HG02610 (cell line): ENCODE measurements around the gene CEBPG.

Source experiments
- ATAC-seq: cut with Tn5 transposase; IDR thresholded peaks from one replicate; pipeline ENCODE4 v1.9.1; 2021; ENCODE audit warnings: mild to moderate bottlenecking, moderate library complexity; ENCODE audit not compliant: unreplicated experiment

Gene CEBPG

DNA sequence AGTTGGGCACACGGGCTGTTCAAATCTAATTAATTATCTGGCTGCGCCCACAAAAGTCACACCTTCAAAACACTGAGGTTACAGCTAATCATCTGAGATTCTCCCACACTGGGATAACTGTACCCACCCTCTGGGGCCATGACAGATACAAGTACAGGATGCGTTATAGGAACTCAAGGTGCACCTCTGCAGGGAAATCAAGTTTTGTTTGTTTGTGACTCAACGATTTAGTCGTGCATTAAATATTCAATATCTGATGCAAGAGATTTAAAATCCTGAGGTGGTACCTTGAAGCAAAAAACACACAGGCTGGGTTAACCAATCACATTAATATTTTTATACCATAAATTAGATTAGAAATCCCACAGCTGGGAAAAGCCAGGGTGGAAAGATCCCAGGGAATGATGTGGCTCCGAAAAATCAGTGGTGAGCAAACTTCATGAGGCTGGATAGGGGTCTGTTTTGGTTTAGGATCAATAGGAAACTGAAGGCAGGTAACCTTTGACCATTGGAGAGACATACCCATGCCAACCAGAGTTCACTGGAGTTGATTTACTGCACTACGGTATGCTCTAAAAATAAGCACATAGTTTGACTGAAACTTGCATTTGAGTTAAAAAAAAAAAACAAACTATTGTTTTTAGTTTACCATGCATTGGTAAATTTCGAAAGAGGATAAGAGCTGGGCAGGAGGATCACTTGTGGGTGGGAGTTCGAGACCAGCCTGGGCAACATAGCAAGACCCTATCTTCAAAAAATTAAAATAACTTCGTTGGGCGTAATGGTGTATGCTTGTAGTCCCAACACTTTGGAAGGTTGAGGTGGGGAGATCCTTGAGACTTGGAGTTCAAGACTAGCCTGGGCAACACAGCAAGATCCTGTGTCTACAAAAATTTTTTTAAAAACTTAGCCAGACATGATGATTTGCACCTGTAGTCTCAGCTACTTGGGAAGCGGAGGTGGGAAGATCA is 23.9 kb upstream of the CEBPG start:
- no peak for ATAC-seq

DNA sequence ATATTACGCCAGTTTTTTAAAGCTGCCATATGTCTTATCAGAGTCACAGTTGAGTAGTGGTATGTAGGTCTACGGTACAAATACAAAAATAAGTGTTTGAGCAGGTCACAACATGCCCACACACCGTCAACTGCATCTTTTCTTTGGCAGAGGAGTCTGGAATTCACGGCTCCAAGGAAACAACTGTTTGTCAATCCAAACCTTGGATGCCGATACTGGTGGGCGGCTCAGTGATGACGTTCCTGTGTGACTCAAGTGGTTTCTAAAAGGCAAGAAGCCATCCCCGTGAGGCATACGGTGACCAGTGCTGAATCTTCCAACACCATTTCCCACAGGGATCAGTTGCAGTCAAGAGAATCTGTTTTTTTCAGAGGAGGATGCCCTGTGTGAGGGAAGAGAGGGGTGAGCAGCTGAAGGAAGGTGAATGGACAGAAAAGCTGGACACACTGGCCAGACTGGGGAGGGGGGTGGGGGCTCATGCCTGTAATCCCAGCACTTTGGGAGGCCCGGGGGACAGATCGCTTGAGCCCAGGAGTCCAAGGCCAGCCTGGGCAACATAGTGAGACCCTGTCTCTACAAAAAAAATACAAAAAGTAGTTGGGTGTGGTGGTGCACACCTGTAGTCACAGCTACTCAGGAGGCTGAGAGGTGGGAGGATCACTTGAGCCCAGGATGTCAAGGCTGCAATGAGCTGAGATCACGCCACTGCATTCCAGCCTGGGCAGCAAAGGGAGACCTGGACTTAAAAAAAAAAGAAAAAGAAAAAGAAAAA is 22.8 kb upstream of the CEBPG start:
- ATAC-seq: no peak

DNA sequence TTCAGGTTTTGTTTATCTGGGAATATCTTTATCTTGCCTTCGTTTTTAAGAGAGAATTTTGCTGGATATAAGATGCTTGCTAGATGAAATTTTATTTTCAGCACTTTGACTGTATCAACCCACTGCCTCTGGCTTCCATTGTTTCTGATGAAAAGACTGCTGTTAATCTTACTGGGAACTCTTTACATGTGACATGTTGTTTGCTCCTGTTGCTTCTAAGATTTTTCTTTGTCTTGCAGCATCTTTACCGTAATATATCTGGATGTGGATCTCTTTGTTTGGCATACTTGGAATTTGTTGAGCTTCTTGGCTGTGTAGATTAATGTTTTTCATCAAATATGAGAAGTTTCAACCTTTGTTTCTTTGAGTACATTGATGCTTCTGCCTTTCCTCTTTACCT is 18.0 kb upstream of the CEBPG start:
- ATAC-seq: no peak

DNA sequence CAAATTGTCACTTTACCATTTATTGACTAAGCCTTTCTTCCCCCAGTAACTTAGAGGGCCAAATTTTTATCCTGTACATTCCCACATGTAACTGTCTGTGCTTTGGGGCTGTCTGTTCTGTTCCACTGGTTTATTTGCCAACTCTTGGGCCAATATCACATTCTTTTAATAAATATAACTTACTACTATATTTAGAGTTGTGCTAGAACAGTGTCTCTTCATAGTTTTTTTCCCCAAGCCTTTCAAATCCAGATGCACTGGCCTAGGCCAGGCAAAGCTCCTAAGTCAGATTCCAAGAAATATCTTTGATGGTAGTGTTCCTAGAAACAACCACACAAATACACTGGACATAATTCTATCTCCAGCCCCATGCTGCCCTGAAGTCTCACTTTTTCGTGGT is 16.0 kb upstream of the CEBPG start:
- no peak for ATAC-seq

DNA sequence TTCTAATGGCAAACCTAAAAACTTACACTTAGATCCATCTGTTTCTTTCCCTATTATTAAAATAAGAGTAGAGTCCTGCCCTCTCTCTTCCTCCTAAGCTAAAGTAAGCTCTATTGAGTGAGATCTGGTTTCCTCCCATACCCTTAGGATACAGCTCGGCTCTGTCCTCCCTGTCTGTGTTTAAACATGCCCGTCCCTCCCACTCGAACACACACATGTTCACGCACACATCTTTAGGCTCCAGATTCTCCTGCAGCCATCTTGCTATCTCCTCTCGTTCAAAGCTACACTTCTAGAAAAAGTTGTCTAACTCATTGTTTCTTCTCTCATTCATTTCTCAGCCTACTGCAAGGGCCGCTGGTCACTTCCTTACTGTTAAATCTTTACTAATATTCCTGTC is 15.1 kb upstream of the CEBPG start:
- no peak for ATAC-seq

DNA sequence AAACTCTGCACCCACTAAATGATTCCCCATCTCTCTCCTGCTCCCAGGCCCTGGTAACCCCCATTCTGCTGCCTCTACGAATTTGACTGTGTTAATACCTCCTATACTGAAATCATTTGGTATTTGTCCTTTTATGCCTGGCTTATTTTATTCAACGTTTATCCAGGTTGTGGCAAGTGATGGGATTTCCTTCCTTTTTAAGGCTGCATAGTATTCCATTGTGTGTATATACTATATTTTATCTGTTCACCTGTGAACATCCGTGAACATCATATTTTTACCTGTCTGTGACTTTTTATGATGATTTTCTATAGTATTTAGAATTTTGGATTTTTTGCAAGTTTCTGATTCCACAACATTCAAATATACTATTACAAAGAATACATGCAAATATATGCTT is 13.9 kb upstream of the CEBPG start:
- ATAC-seq: no peak

DNA sequence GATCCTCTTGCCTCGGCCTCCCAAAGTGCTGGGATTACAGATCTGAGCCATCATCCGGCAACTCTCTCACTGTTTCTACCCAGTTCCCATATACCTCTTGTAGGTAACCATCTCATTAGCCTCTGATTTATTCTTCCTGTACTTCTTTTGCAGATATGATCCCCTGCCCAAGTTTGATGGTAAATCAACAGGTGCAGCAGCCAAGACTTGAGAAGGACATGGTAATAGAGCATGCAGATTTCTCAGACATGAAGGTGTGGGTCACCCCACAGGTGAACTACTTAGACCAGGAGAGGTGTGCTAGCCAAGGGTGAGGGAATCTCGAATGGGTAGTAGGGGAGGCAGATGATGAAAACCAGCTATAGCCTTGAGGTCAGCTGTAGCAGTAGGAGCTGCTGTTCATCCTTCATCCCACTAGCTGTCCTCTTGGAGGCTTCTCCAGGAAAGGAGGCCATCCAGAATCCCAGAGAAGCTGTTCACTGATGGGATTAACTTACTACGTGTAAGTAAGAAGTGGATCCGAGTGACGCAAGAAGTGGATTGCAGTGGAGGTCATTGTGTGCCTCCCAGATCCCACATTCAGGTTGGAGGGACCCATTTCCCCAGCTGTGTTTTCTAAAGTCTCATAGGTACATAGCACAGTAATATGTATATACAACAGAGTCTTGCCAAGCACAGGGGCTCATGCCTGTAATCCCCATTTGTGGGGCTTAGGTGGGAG is 10.8 kb upstream of the CEBPG start:
- no peak for ATAC-seq

DNA sequence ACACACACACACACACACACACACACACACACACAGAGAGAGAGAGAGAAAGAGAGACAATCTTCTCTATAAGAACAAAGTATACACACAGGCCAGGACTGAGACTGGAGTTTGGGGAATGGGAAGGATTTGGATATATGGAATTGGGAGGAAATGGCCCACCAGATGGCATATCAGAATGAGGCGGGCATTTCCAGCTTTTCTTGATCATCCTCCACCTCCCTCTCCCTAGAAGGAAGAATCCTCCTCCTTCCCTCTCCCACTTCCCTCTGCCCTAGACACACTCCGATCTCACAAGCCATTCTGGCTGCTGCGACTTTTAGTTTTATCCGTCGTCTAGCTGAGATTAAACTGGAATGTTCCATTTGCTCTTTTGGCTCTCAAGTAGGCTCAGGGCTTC is 10.0 kb upstream of the CEBPG start:
- no peak for ATAC-seq

DNA sequence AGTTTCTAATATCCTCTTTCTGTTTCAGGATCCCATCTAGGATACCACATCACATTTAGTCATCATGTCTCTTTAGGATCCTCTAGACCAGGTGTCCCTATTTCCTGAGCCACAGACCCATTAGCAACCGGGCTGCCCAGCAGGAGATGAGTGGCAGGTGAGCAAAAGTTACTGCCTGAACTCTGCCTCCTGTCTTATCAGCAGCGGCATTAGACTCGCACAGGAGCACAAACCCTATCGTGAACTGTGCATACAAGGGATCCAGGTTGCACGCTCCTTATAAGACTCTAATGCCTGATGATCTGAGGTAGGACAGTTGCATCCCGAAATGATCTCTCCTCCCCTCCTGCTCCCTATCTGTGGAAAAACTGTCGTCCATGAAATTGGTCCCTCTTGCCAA is 7.8 kb upstream of the CEBPG start:
- no peak for ATAC-seq

DNA sequence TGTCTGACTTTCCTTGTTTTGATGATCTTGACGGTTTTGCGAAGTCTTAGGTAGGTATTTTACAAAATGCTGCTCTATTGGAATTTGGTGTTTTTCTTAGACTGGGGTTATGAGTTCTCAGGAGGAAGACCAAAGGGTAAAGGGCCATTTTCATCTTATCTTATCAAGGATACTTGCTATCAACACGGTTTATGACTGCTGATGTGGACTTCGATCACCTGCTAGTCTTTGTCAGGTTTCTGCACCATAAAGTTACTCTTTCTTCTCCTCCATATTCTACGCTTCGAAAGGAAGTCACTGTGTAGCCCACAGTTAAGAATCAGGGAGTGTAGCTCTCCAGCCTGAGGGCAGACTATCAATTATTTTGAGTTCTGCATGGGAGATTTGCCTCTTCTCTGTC is 7.4 kb upstream of the CEBPG start:
- ATAC-seq: no peak

DNA sequence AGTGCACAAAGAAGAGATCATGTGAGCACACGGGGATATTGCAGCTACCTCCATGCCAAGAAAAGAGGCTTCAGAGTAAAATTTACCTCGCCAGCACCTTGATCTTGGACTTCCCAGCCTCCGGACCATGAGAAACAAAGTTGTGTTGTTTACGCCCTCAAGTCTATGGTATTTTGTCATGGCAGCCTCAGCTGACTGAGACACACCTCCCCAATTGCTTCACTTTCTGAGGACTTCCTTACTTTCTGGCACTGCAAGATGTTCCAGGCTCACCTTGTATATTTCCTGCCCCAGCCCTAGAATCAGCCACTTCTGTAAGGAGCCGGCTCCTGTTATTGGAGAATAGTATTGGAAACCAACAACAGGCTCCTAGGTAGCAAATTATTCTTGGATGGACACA is 6.6 kb upstream of the CEBPG start:
- ATAC-seq: no peak

DNA sequence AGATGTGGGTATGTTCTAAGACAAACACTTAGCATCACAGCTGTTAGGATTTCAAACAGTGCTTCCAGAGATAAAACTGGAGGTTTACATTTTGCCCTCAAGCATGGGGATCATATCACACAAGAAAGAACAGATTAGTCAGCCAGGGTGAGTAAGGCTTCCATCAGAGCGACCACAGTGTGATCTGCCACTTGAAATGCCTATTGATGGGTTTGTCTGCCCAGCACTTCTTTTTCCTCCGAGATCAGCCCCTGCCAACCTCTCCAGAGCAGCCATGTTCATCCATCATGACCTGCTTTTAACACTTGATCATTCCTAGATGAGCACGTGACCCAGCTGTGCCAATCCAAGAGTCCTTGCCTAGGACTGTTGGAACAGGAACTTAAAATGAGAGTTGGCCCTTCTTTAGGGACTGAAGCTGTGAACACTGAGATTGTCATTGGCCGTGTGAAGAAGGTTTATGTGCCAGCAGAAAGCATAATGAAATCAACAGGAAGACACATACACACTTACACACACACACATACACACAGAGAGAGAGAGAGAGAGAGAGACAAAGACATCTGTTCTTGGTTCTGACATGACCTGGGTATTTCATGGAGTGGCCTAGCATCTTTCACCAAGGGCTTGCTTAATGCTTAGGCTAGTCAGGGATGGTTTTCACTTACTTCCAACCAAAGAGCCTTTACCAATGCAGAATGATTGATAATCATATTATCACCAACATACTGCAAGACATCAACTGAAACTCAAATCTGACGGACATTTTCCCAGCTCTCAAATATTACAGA is 5.2 kb upstream of the CEBPG start:
- no peak for ATAC-seq

DNA sequence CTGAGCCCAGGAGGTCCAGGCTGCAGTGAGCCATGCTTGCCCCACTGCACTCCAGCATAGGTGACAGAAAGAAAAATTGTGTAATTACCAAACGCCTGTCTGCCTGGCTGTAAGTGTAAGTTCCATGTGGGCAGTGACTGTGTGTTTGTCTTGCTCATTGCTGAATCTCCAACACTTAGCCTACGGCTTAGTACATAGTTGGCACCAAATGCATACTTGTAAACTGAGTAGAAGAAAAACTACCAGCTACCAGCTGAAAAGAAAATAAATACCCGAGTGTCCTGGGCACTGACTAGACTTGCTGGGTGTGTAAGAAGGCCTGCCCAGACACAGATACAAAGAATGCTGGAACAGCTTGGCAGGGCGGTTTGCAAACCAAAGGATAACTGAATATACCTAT is 2.7 kb upstream of the CEBPG start:
- no peak for ATAC-seq

DNA sequence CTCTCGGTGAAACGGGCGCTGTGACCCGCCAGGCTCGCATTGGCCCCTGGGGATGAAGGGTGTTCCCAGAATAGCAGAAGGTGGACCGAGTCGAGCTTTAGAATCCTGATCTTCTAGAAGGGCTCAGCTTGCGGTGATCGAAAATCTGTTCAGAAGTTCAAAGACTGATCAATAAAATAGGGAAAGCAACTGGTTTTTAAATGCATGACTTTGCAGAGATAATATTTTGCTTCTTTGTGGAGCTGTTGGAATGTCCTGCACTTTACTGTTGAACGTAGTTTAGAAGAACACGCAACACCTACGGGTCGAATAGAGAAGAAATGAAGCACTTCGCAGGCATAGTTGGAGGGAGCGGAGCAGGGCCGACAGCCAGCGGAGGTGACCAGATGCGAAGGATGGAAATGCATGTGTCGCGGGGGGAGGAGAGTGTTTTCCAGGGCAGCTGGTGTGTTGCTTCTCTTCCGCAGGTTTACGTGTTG is 766 bp downstream of the CEBPG start:
- ATAC-seq: no peak

DNA sequence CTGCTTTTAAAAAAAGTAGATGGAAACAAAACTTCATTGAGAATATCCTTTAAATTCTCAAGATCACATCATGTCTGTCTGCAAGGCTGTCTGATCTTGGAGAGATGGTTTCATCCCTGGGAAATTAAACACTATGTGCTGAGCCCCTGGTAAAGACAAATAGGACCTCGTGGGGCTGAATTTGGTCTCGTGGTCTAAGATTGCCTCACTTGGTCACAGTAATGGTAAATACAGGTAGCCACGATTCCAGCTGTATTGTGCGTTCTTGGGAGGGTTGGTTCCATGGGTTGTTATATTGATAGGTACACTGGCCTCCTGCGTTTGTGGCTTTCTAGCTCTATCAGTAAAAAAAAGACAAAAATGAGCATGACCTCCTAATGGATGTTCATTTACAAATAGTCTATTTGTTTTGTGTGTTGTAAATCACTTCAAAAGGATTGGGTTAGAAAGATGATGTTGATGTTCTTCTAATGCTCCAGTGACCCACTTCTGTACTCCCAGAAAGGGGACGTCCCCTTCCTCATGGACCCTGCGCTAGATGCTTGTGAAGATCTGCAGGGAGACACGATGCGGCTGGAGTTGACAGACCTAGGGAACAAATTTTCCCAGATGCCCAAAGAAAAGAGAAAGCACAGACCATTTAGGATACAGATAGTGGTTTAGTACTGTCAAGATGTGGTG is 1.8 kb downstream of the CEBPG start:
- no peak for ATAC-seq

DNA sequence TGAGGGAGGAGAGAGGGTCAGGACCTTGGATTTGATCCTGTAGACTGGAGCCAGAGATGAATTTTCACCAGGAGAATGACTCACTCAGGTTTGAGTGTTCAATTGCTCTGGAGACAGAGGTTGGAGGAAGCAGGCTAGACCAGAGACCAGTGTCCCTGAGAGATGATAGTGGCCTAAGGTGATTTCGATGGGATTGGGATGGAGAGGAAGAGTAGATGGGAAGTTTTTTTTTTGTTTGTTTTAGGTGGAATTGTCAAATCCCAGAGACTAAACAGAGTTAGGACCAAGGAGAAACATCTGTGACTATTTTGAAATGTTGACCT is 2.3 kb downstream of the CEBPG start:
- no peak for ATAC-seq

DNA sequence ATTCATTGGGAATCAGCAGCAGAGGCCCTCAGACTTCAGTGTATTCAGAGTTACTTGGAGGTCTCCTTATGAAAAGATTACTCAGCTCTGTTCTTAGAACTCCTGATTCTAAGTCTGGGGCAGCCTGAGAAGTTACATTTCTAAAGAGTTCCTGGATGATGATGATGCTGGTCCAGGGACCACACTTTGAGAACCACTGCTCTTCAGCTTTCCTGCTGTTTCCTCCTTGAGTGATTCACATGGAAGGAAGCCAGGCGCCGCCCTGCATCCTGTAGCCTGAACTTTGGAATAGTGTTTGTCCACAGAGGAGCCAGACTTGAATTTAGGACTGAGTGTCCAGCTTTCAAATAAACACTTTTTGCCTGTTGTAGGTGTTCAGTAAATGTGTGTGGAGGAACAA is 2.9 kb downstream of the CEBPG start:
- ATAC-seq: no peak

DNA sequence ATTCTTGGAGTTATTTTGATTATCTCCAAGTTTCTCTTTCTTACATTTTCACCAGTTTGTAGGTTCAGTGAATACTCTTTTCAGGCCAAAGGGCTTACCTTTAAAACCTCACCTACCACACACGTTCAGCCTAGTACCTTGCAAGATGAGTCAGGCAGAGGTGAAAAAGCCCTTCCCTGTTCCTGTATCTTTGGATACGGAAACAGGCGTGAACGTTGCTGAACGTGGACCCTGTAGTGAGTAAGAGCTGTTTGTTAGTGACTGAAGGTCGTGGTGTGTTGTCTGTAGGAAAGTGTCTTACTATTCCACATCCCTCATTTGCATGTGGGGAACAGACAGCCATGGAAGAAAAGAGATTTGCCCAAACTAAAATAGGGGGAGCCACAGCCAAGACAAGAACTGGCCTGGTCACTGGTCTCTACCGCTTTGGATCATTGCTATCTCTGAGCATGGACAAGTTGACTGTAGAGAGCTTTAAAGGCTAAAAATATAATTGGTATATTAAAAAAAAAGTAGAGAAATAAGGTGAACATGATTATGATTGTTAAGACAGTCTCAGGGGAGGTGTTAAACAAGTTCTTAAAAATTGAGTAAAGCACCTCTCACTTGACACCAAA is 3.5 kb downstream of the CEBPG start:
- no peak for ATAC-seq

DNA sequence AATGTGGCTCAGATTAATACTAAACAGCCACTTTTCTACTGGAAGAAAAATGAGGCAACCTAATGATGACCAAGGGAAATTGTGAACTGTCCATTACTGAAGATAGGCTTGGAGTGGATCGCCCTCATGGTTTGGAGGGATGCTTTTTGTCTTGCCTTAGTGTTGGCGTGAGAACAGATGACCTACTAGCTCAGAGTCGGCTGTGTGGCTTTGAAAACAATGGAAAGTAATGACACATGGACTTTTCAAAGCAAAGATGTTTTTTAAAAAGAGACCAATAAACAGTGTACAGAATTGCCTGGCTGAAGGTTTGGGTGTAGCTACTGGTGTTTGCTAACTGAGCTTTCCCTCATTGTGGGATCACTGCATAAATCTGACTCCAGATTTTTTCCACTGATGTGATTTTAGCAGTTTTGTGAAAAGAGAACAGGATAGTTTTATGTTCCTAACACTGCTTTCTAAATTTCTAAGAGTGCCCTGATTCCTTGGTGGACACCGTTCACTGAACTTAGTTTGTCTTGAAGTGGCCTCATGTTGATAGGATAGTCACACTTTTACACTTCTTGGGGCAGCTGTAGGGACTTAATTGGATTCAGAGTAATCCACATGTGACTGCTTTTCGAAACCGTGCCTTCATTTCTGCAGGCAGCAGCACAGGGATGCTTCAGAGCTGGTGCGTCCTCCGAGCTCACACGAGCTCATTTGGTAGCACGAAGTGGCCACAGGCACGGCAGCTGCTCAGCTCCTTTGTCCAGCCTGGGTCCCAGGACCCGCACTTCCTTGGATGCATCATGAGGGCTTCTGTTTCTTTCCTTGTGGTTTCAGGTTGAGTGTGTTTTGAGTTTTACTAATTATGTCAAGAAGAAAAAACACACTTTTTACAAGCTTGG is 4.3 kb downstream of the CEBPG start:
- ATAC-seq: no peak
